H9 (cell line): ENCODE measurements around the gene KCTD20. TPM values are rescaled to one million over a fixed set of nuclear protein-coding genes. Genes with fewer than 3 reads are reported as not detected.

Experiments used
- DNase-seq: peaks from one replicate; pipeline ENCODE4 v3.0.0-alpha.2; 2017
- H2AFZ ChIP-seq: one replicate; pipeline ENCODE4 v1.6.1; 2013; ENCODE audit warnings: mild to moderate bottlenecking, low read length, control low read depth, moderate library complexity
- H2AK5ac ChIP-seq: 2 replicates; pipeline ENCODE4 v1.6.1; 2013; ENCODE audit warnings: low read length, control low read depth, mixed read lengths; ENCODE audit not compliant: insufficient read length
- H2BK120ac ChIP-seq: one replicate; pipeline ENCODE4 v1.6.1; 2013; ENCODE audit warnings: low read depth, mild to moderate bottlenecking, low read length, control low read depth, inconsistent platforms; ENCODE audit not compliant: poor library complexity, severe bottlenecking
- H2BK12ac ChIP-seq: 2 replicates; pipeline ENCODE4 v1.6.1; 2013; ENCODE audit warnings: low read length, control low read depth, mixed read lengths, low read depth; ENCODE audit not compliant: insufficient read length
- H2BK15ac ChIP-seq: 2 replicates; pipeline ENCODE4 v1.6.1; 2013; ENCODE audit warnings: low read depth, low read length, control low read depth
- H2BK20ac ChIP-seq: one replicate; pipeline ENCODE4 v1.6.1; 2013; ENCODE audit warnings: low read depth, mild to moderate bottlenecking, low read length, control low read depth, inconsistent platforms; ENCODE audit not compliant: poor library complexity, severe bottlenecking
- H2BK5ac ChIP-seq: 2 replicates; pipeline ENCODE4 v1.6.1; 2013; ENCODE audit warnings: low read length, control low read depth, mixed read lengths; ENCODE audit not compliant: insufficient read length
- H3K14ac ChIP-seq: 2 replicates; pipeline ENCODE4 v1.6.1; 2013; ENCODE audit warnings: low read length, control low read depth; ENCODE audit not compliant: insufficient read depth
- H3K18ac ChIP-seq: 2 replicates; pipeline ENCODE4 v1.6.1; 2013; ENCODE audit warnings: low read depth, mild to moderate bottlenecking, mixed read lengths, low read length, control low read depth; ENCODE audit not compliant: insufficient read length
- H3K23ac ChIP-seq: 2 replicates; pipeline ENCODE4 v1.6.1; 2013; ENCODE audit warnings: low read length, control low read depth, mixed read lengths, low read depth; ENCODE audit not compliant: insufficient read length
- H3K23me2 ChIP-seq: 2 replicates; pipeline ENCODE4 v1.6.1; 2013; ENCODE audit warnings: low read depth, mild to moderate bottlenecking, mixed read lengths, low read length, control low read depth; ENCODE audit not compliant: insufficient read length, poor library complexity, severe bottlenecking
- H3K27ac ChIP-seq: 2 replicates; pipeline ENCODE4 v1.5.1; 2013; ENCODE audit warnings: low read length, control low read depth, mixed read lengths, low read depth; ENCODE audit not compliant: insufficient read length
- H3K27me3 ChIP-seq: 2 replicates; pipeline ENCODE4 v1.6.1; 2013; ENCODE audit warnings: low read length, control low read depth, inconsistent platforms; ENCODE audit not compliant: insufficient read depth
- H3K4ac ChIP-seq: 2 replicates; pipeline ENCODE4 v1.6.1; 2013; ENCODE audit warnings: low read depth, mild to moderate bottlenecking, control low read depth, inconsistent platforms, low read length, moderate library complexity
- H3K4me1 ChIP-seq: 2 replicates; pipeline ENCODE4 v1.6.1; 2013; ENCODE audit warnings: low read length, control low read depth, inconsistent platforms; ENCODE audit not compliant: insufficient read depth
- H3K4me2 ChIP-seq: 2 replicates; pipeline ENCODE4 v1.6.1; 2013; ENCODE audit warnings: low read length, control low read depth, mixed read lengths; ENCODE audit not compliant: insufficient read length, insufficient read depth
- H3K56ac ChIP-seq: 2 replicates; pipeline ENCODE4 v1.6.1; 2013; ENCODE audit warnings: low read depth, mild to moderate bottlenecking, mixed read lengths, low read length, control low read depth; ENCODE audit not compliant: insufficient read length
- H3K79me1 ChIP-seq: 2 replicates; pipeline ENCODE4 v1.6.1; 2013; ENCODE audit warnings: low read depth, mild to moderate bottlenecking, moderate library complexity, low read length, control low read depth, inconsistent platforms; ENCODE audit not compliant: insufficient read depth, poor library complexity, severe bottlenecking
- H3K79me2 ChIP-seq: 2 replicates; pipeline ENCODE4 v1.6.1; 2013; ENCODE audit warnings: low read length, control low read depth, inconsistent platforms; ENCODE audit not compliant: insufficient read depth
- H3K9ac ChIP-seq: 2 replicates; pipeline ENCODE4 v1.6.1; 2013; ENCODE audit warnings: low read length, control low read depth, mixed read lengths; ENCODE audit not compliant: insufficient read length; ENCODE audit errors: extremely low read depth
- H3K9me3 ChIP-seq: one replicate; pipeline ENCODE4 v1.6.1; 2013; ENCODE audit warnings: low read depth, low read length, inconsistent platforms; ENCODE audit not compliant: control insufficient read depth
- H3T11ph ChIP-seq: one replicate; pipeline ENCODE4 v1.6.1; 2013; ENCODE audit warnings: mild to moderate bottlenecking, low read length, control low read depth, inconsistent platforms
- H4K20me1 ChIP-seq: one replicate; pipeline ENCODE4 v1.6.1; 2013; ENCODE audit not compliant: control insufficient read depth, insufficient read length, insufficient read depth
- H4K5ac ChIP-seq: 2 replicates; pipeline ENCODE4 v1.6.1; 2013; ENCODE audit warnings: low read depth, mild to moderate bottlenecking, mixed read lengths, low read length, control low read depth; ENCODE audit not compliant: insufficient read length
- H4K8ac ChIP-seq: replicated peaks from 2 replicates; pipeline ENCODE4 v1.6.1; 2013; ENCODE audit warnings: low read length, control low read depth, mixed read lengths, low read depth; ENCODE audit not compliant: insufficient read length
- H4K91ac ChIP-seq: 2 replicates; pipeline ENCODE4 v1.6.1; 2013; ENCODE audit warnings: low read depth, mild to moderate bottlenecking, moderate library complexity, mixed read lengths, low read length, control low read depth; ENCODE audit not compliant: insufficient read length
- H3K27ac Mint-ChIP-seq, 3 experiments: 2 replicates in 2 of 3; 3 replicates in 1 of 3; pipeline ENCODE4 v1.8.0; 2020 to 2021; ENCODE audit warnings: mixed read lengths in 3 of 3, mild to moderate bottlenecking in 1 of 3, moderate library complexity in 1 of 3
- H3K27me3 Mint-ChIP-seq: 2 replicates; pipeline ENCODE4 v1.8.0; 2021; ENCODE audit warnings: low read depth, mild to moderate bottlenecking, moderate library complexity, mixed read lengths
- H3K36me3 Mint-ChIP-seq, 3 experiments: 2 replicates in 2 of 3; 3 replicates in 1 of 3; pipeline ENCODE4 v1.8.0; 2020 to 2021; ENCODE audit warnings: low read depth in 3 of 3, mixed read lengths in 3 of 3; ENCODE audit not compliant: insufficient read depth in 1 of 3
- H3K4me1 Mint-ChIP-seq, 2 experiments: 2 replicates each; pipeline ENCODE4 v1.8.0; 2020; ENCODE audit warnings: mixed read lengths in 2 of 2
- H3K4me3 Mint-ChIP-seq, 2 experiments: 2 replicates in 1 of 2; 3 replicates in 1 of 2; pipeline ENCODE4 v1.8.0; 2020 to 2021; ENCODE audit warnings: mild to moderate bottlenecking in 2 of 2, mixed read lengths in 2 of 2, moderate library complexity in 1 of 2
- H3K9me3 Mint-ChIP-seq, 2 experiments: 2 replicates in 1 of 2; 3 replicates in 1 of 2; pipeline ENCODE4 v1.8.0; 2020; ENCODE audit warnings: mild to moderate bottlenecking in 2 of 2, mixed read lengths in 2 of 2, moderate library complexity in 1 of 2
- CTCF ChIP-seq: fragments of 200-600 bp; sonication (generic); conservative IDR thresholded peaks from 3 replicates; pipeline ENCODE4 v1.8.0; 2021; ENCODE audit warnings: antibody characterized with exemption, mild to moderate bottlenecking
- WGBS: extraction: QIAGEN DNeasy Blood & Tissue Kit; methylation state at CpG from one replicate; pipeline ENCODE4 v1.1.7; 2013; ENCODE audit warnings: missing lambda C conversion rate, low lambda C conversion rate, mixed read lengths; ENCODE audit not compliant: insufficient read length; ENCODE audit errors: extremely low coverage; 5-methylcytosine and 5-hydroxymethylcytosine counted together
- total RNA-seq: library from RNA; stranded (reverse); gene quantifications from 2 replicates; pipeline ENCODE4 v1.2.1, GENCODE V29; 2021

Gene KCTD20
- total RNA-seq, 1 experiment from 2014 or later, result 22.6 TPM

- H3K79me1 ChIP-seq, result peaks cover 7% of the 10 kb centered on the region
- no peak overlapping the region for H3K23ac ChIP-seq
- no peaks in the 10 kb centered on the region for H3K23me2 ChIP-seq
- no peak overlapping the region for H3K4me2 ChIP-seq
- no peak overlapping the region for H4K91ac ChIP-seq
- WGBS, result no CpG with 5 or more reads among the region's 3 CpGs
- H3T11ph ChIP-seq, result no peak overlapping the region
- H2AFZ ChIP-seq, result no peak overlapping the region
- no peak overlapping the region for H2BK5ac ChIP-seq
- H3K4ac ChIP-seq, result no peak overlapping the region
- H3K27ac ChIP-seq, result no peak overlapping the region
- Mint-ChIP-seq H3K36me3 (peaks cover 3 to 11% (median 10%) of the 10 kb centered on the region in 3 experiments; a peak in 6 of 7 replicates), H3K4me3 (no peak overlapping the region), H3K4me1 (peaks cover 10 to 18% of the 10 kb centered on the region in 2 experiments), H3K27me3 (no peaks in the 10 kb centered on the region), H3K27ac (no peak overlapping the region), H3K9me3 (no peaks in the 10 kb centered on the region)
- H3K56ac ChIP-seq, result no peak overlapping the region
- no peak overlapping the region for H2BK20ac ChIP-seq
- H4K5ac ChIP-seq, result no peak overlapping the region
- H2BK120ac ChIP-seq, result no peak overlapping the region
- no peak for TF ChIP-seq CTCF
- peaks cover 11% of the 10 kb centered on the region; the same call in 1 of the 2 replicates for H3K79me2 ChIP-seq
- H2AK5ac ChIP-seq, result no peak overlapping the region
- H3K14ac ChIP-seq, result no peak overlapping the region
- H3K27me3 ChIP-seq, result no peaks in the 10 kb centered on the region
- no peak overlapping the region for H3K9ac ChIP-seq
- H4K20me1 ChIP-seq, result no peaks in the 10 kb centered on the region
- no peaks in the 10 kb centered on the region for H3K9me3 ChIP-seq
- H2BK12ac ChIP-seq, result no peak overlapping the region
- no peaks in the 10 kb centered on the region for H3K4me1 ChIP-seq
- no peak overlapping the region for H2BK15ac ChIP-seq
- no peak overlapping the region for H4K8ac ChIP-seq
- H3K18ac ChIP-seq, result no peak overlapping the region
- DNase-seq, result no peak
These were observed 24.8 kb downstream of the KCTD20 start for GRCh38 chr6:36467625-36468024.
